IMR-90 (cell line): ENCODE measurements around the gene ZNF653. TPM values are rescaled to one million over a fixed set of nuclear protein-coding genes. Genes with fewer than 3 reads are reported as not detected.

Source experiments
- ATAC-seq: fragments of 200-7000 bp; cut with Tn5 transposase; 2 replicates; pipeline ENCODE4 v1.9.1; 2020; ENCODE audit warnings: low read depth, mild to moderate bottlenecking, moderate library complexity
- BruUV-seq: library from RNA; stranded (reverse); fragments of 400-500 nt; replicated peaks from 2 replicates; lab custom pipeline; 2021; lab: Mats Ljungman, UMichigan
- CTCF ChIA-PET: fragments of 300-600 bp; formaldehyde crosslinking; extraction: SDS; loops from one replicate; lab custom pipeline; 2021; ENCODE audit warnings: antibody characterized with exemption; lab: Yijun Ruan, JAX
- POLR2A ChIA-PET: fragments of 300-600 bp; sonication (Branson Sonifier 250); formaldehyde crosslinking; loops from one replicate; lab custom pipeline; 2022; ENCODE audit warnings: antibody characterized with exemption; ENCODE audit not compliant: unreplicated experiment; lab: Charles Lee
- DNase-seq: peaks from one replicate; pipeline ENCODE4 v3.0.0; 2013
- H2AFZ ChIP-seq: replicated peaks from 2 replicates; pipeline ENCODE3; 2013; ENCODE audit warnings: low read length, mild to moderate bottlenecking; ENCODE audit not compliant: poor library complexity
- H2AK5ac ChIP-seq: 2 replicates; pipeline ENCODE4 v1.6.1; 2013; ENCODE audit warnings: low read depth, low read length, inconsistent platforms
- H2AK9ac ChIP-seq: replicated peaks from 2 replicates; pipeline ENCODE3; 2013; ENCODE audit warnings: mild to moderate bottlenecking, low read depth, low read length, moderate library complexity; ENCODE audit not compliant: poor library complexity
- H2BK120ac ChIP-seq: 2 replicates; pipeline ENCODE4 v1.6.1; 2013; ENCODE audit warnings: low read depth, low read length, inconsistent platforms
- H2BK15ac ChIP-seq: 3 replicates; pipeline ENCODE4 v1.6.1; 2013; ENCODE audit warnings: low read depth, low read length, inconsistent platforms
- H2BK20ac ChIP-seq: 2 replicates; pipeline ENCODE4 v1.6.1; 2013; ENCODE audit warnings: low read depth, mild to moderate bottlenecking, inconsistent platforms, low read length, moderate library complexity
- H2BK5ac ChIP-seq: 2 replicates; pipeline ENCODE4 v1.6.1; 2013; ENCODE audit warnings: mild to moderate bottlenecking, low read depth, low read length, inconsistent platforms; ENCODE audit not compliant: poor library complexity, severe bottlenecking
- H3K14ac ChIP-seq: replicated peaks from 2 replicates; pipeline ENCODE4 v1.6.1; 2013; ENCODE audit warnings: low read depth, low read length, inconsistent platforms
- H3K18ac ChIP-seq: 2 replicates; pipeline ENCODE4 v1.6.1; 2013; ENCODE audit warnings: low read depth, low read length, control low read depth
- H3K23ac ChIP-seq: 2 replicates; pipeline ENCODE4 v1.6.1; 2013; ENCODE audit warnings: low read depth, low read length, inconsistent platforms
- H3K27ac ChIP-seq: 2 replicates; pipeline ENCODE4 v1.5.1; 2013; ENCODE audit warnings: mild to moderate bottlenecking, control low read depth, low read length; ENCODE audit not compliant: insufficient read depth
- H3K27me3 ChIP-seq: 2 replicates; pipeline ENCODE4 v1.6.1; 2013; ENCODE audit warnings: low read length; ENCODE audit not compliant: control insufficient read depth, insufficient read depth
- H3K36me3 ChIP-seq: 2 replicates; pipeline ENCODE4 v1.6.1; 2013; ENCODE audit warnings: low read length, mixed read lengths; ENCODE audit not compliant: control insufficient read depth, insufficient read depth
- H3K4ac ChIP-seq: 2 replicates; pipeline ENCODE4 v1.6.1; 2013; ENCODE audit warnings: low read depth, low read length, inconsistent platforms
- H3K4me1 ChIP-seq: 2 replicates; pipeline ENCODE4 v1.6.1; 2013; ENCODE audit warnings: low read length, mixed read lengths; ENCODE audit not compliant: control insufficient read depth, insufficient read depth
- H3K4me2 ChIP-seq: 2 replicates; pipeline ENCODE4 v1.6.1; 2013; ENCODE audit warnings: low read depth, mild to moderate bottlenecking, control low read depth, low read length, moderate library complexity
- H3K4me3 ChIP-seq: 2 replicates; pipeline ENCODE4 v1.5.1; 2013; ENCODE audit warnings: low read depth, mild to moderate bottlenecking, control low read depth, low read length, moderate library complexity; ENCODE audit not compliant: insufficient read depth
- H3K56ac ChIP-seq: 2 replicates; pipeline ENCODE4 v1.6.1; 2013; ENCODE audit warnings: low read length, inconsistent platforms; ENCODE audit not compliant: insufficient read depth; ENCODE audit errors: extremely low read depth
- H3K79me1 ChIP-seq, 2 experiments: 2 replicates each; pipeline ENCODE4 v1.6.1; 2013; ENCODE audit warnings: low read length in 2 of 2, inconsistent platforms in 1 of 2, low read depth in 1 of 2
- H3K9ac ChIP-seq: 2 replicates; pipeline ENCODE4 v1.6.1; 2013; ENCODE audit warnings: low read depth, low read length, control low read depth
- H3K9me1 ChIP-seq: 2 replicates; pipeline ENCODE4 v1.6.1; 2013; ENCODE audit warnings: low read length, inconsistent platforms; ENCODE audit not compliant: insufficient read depth
- H3K9me3 ChIP-seq: 2 replicates; pipeline ENCODE4 v1.6.1; 2013; ENCODE audit warnings: low read length; ENCODE audit not compliant: control insufficient read depth, insufficient read depth
- H4K20me1 ChIP-seq: 2 replicates; pipeline ENCODE4 v1.6.1; 2013; ENCODE audit warnings: low read length, inconsistent platforms; ENCODE audit not compliant: insufficient read depth
- H4K5ac ChIP-seq: 2 replicates; pipeline ENCODE4 v1.6.1; 2013; ENCODE audit warnings: mild to moderate bottlenecking, low read depth, low read length, control low read depth
- H4K8ac ChIP-seq, 2 experiments: 2 replicates each; pipeline ENCODE4 v1.6.1; 2013; ENCODE audit warnings: low read depth in 2 of 2, low read length in 2 of 2, control low read depth in 1 of 2, inconsistent platforms in 1 of 2
- H4K91ac ChIP-seq: 2 replicates; pipeline ENCODE4 v1.6.1; 2013; ENCODE audit warnings: low read depth, low read length, inconsistent platforms; ENCODE audit not compliant: insufficient read depth
- BHLHE40 ChIP-seq: fragments of 150-350 bp; IDR thresholded peaks from 2 replicates; pipeline ENCODE4 v1.6.1; 2016; ENCODE audit warnings: mild to moderate bottlenecking, low read depth, low read length
- CEBPB ChIP-seq: IDR thresholded peaks from 2 replicates; pipeline ENCODE4 v1.6.1; 2012; ENCODE audit warnings: low read depth, low read length, improper control_type of control experiment
- FOS ChIP-seq: fragments of 150-350 bp; IDR thresholded peaks from 2 replicates; pipeline ENCODE4 v1.6.1; 2016; ENCODE audit warnings: low read depth, low read length
- MAFK ChIP-seq: IDR thresholded peaks from 2 replicates; pipeline ENCODE4 v1.6.1; 2012; ENCODE audit warnings: low read depth, low read length, improper control_type of control experiment
- MAZ ChIP-seq: IDR thresholded peaks from 2 replicates; pipeline ENCODE4 v1.6.1; 2012; ENCODE audit warnings: low read depth, mild to moderate bottlenecking, low read length, improper control_type of control experiment, moderate library complexity, borderline replicate concordance
- NFE2L2 ChIP-seq: fragments of 150-350 bp; IDR thresholded peaks from 2 replicates; pipeline ENCODE4 v1.6.1; 2016; ENCODE audit warnings: low read depth, mild to moderate bottlenecking, low read length
- RAD21 ChIP-seq: IDR thresholded peaks from 2 replicates; pipeline ENCODE4 v1.6.1; 2012; ENCODE audit warnings: low read length, improper control_type of control experiment
- WGBS, 2 experiments: methylation state at CpG; one replicate each; pipeline versions ENCODE4 v1.1.5 to v1.1.7; 2013; ENCODE audit warnings: missing lambda C conversion rate in 2 of 2; ENCODE audit not compliant: insufficient read length in 1 of 2; ENCODE audit errors: extremely low coverage in 2 of 2; 5-methylcytosine and 5-hydroxymethylcytosine counted together
- dilution Hi-C: fragments of 300-500 bp; cut with HindIII; formaldehyde crosslinking; loops from one replicate; pipeline ENCODE4 v1.14.3; 2018; ENCODE audit warnings: low sequenced_read_pairs; ENCODE audit not compliant: unreplicated experiment
- in situ Hi-C: fragments of 300-500 bp; cut with MboI; formaldehyde crosslinking; loops from 3 replicates; pipeline ENCODE4 v1.14.3; 2019; ENCODE audit warnings: low sequenced_read_pairs, inconsistent platforms, mixed read lengths
- intact Hi-C: fragments of 100-400 bp; cut with micrococcal nuclease; formaldehyde crosslinking; loops from 2 replicates; pipeline ENCODE4 v1.10.0; 2022
- polyA plus RNA-seq, 3 experiments: library from polyadenylated mRNA; depleted of rRNA; stranded (reverse); fragments of >200 nt; gene quantifications; 2 replicates each; pipeline ENCODE4 v1.2.3, GENCODE V29; 2012; ENCODE audit warnings: low replicate concordance in 1 of 3
- total RNA-seq: library from RNA; depleted of rRNA; stranded (reverse); fragments of >200 nt; gene quantifications from 2 replicates; pipeline ENCODE4 v1.2.3, GENCODE V29; 2012
- TF ChIP-seq, protein P1 (sequence below): fragments of 150-350 bp; IDR thresholded peaks from 2 replicates; pipeline ENCODE4 v1.6.1; 2017; ENCODE audit warnings: mild to moderate bottlenecking, antibody characterized with exemption, low read length, low read depth

ZNF653 gene
- total and polyA plus RNA-seq, 2 of the 4 experiments (the other 2 are of a cell fraction): 3.9 to 9.0 TPM

DNA sequence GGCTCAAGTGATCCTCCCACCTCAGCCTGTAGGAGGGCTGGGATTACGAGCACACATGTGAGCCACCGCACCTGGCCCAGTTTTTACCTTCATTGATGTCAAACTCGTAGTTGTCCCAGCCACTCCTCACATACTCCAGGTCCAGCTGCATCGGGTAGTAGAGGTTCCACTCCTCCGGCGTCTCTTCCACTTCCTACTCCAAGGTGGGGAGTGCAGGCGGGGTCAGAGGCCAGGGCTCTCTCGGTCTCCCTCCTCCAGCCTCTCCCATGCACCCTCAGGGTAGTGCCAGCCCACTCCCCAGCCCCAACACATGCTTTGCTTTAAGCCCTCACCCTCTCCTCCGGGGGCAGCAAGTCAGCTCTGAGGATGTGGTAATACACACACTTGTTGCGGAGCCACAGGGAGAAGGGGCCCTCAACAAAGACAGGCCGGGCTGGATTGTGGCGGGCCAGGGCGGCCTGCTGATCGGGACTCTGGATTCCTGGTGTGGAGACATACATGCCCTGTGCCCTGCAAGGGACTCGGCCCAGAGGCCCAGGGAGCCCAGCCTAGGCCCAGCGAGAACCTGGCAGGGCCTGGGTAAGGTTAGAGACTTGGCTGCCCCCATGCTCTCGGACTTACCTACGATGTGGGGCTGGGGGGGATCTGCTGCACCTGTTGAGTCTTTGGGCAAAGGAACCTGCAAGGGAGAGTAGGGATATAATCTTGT lies 1.9 kb upstream of the ZNF653 start:
- Histone ChIP-seq H2AK5ac (no peak overlapping the region), H3K4me3 (no peak overlapping the region), H3K9me3 (no peaks in the 10 kb centered on the region), H3K23ac (no peak overlapping the region), H4K91ac (no peak overlapping the region), H3K4me2 (no peak overlapping the region), H4K5ac (no peak overlapping the region), H3K56ac (no peak overlapping the region), H3K4ac (no peak overlapping the region), H4K20me1 (no peaks in the 10 kb centered on the region), H2BK15ac (no peak overlapping the region), H3K9me1 (peaks cover 4% of the 10 kb centered on the region), H2BK120ac (no peak overlapping the region), H3K4me1 (peaks cover 6% of the 10 kb centered on the region), H4K8ac (no peak overlapping the region), H3K18ac (no peak overlapping the region), H2AFZ (no peak overlapping the region), H2BK5ac (no peak overlapping the region), H3K9ac (no peak overlapping the region), H3K36me3 (peaks cover 7% of the 10 kb centered on the region), H3K27me3 (no peaks in the 10 kb centered on the region), H3K14ac (no peak overlapping the region), H2BK20ac (no peak overlapping the region), H3K27ac (no peak overlapping the region), H2AK9ac (no peak overlapping the region), H3K79me1 (peaks cover 14 to 30% of the 10 kb centered on the region in 2 experiments; a peak in 3 of 4 replicates)
- WGBS, 2 experiments: 96% methylated on average over 5 of the region's 18 CpGs; no CpG with 5 or more reads in 1 of the 2 experiments
- POLR2A ChIA-PET: no interaction called here
- BruUV-seq: no TSS peak
- dilution Hi-C loops: no loop called here
- DNase-seq (no peak), ATAC-seq (no peak)
- TF ChIP-seq MAZ (no peak), BHLHE40 (no peak), RAD21 (no peak), FOS (no peak), CEBPB (no peak), MAFK (no peak), NFE2L2 (no peak)
- TF ChIP-seq, protein P1, sequence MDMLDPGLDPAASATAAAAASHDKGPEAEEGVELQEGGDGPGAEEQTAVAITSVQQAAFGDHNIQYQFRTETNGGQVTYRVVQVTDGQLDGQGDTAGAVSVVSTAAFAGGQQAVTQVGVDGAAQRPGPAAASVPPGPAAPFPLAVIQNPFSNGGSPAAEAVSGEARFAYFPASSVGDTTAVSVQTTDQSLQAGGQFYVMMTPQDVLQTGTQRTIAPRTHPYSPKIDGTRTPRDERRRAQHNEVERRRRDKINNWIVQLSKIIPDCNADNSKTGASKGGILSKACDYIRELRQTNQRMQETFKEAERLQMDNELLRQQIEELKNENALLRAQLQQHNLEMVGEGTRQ: no peak
- CTCF ChIA-PET: no interaction called here
- intact Hi-C loops: no loop called here
- in situ Hi-C loops: no loop called here
